GM18907 (cell line): Measurements from ENCODE around the gene RNF44.
"Not testable (repeated sequence)": the region's sequence is repeated elsewhere in the genome, so short reads cannot be mapped to it uniquely, and the experiment has no call there.

Source experiments
- ATAC-seq: cut with Tn5 transposase; IDR thresholded peaks from one replicate; pipeline ENCODE4 v1.9.1; 2021; ENCODE audit warnings: mild to moderate bottlenecking, moderate library complexity; ENCODE audit not compliant: unreplicated experiment

RNF44 gene

GRCh38 chr5:176553260-176554085 is 16.3 kb upstream of the RNF44 start:
- ATAC-seq, result no peak

- no peak for ATAC-seq
These were observed 15.2 kb upstream of the RNF44 start for GRCh38 chr5:176552332-176552869.

DNA sequence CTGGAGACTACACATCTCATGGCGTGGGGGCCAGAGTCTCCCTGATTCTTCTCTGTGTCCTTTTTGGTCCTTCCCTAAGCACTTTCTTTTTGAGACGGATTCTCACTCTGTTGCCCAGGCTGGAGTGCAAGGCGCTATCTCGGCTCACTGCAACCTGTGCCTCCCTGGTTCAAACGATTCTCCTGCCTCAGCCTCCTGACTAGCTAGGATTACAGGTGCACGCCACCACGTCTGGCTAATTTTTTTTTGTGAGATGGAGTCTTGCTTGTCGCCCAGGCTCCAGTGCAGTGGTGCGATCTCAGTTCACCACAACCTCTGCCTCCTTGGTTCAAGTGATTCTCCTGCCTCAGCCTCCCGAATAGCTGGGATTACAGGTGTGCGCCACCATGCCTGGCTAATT is 13.7 kb upstream of the RNF44 start:
- not testable (repeated sequence) for ATAC-seq

GRCh38 chr5:176550275-176550831 is 13.2 kb upstream of the RNF44 start:
- ATAC-seq, result no peak

- ATAC-seq, result no peak
These were observed 12.7 kb upstream of the RNF44 start for GRCh38 chr5:176549871-176550270.

DNA sequence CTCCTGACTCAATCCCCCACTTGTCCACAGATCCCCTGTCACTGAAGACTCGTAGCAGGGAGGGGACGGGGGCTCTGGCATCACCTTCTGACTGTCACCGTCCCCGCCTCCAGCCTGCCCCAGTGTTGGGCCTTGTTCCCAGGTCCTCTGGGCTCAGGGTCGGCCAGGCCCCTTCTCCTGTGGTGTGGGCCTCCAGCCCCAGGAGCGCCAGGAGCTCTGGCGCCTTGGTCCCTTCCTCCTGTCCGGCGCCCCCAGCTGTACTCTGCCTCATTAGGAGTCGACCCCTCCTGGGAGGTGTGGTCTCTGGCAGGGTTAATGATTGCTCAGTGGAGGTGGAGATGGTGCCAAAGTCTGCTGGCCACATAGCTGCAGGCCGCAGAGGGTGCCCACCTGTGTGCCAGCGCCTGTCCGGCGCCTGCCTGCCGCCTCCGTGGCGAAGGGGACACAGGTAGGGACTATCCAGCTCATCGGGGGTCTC is 11.8 kb upstream of the RNF44 start, which contains the start of gene CDHR2:
Gene CDHR2 (plus strand): TSS at position 376 of the 478 bp plus-strand sequence. CDS start 16,011 bp downstream, outside the sequence.
- no peak for ATAC-seq

DNA sequence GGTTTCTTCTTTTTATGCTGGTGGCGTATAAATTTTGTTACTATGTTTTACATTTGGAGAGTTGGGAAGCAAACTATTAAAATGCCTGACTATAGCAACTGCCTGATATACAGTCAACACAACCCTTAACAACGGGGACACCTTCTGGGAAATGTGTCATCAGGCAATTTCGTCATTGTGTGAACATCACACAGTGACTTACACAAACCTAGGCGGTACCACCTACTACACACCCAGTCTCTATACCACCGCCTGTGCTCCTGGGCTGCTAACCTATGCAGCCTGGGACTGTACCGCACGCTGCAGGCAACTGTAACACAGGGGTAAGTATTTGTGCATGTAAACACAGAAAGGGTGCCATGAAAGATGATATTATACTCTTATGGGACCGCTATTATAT is 10.6 kb upstream of the RNF44 start:
- ATAC-seq, result no peak

- no peak for ATAC-seq
These were observed 8.7 kb upstream of the RNF44 start for GRCh38 chr5:176545737-176546509.

DNA sequence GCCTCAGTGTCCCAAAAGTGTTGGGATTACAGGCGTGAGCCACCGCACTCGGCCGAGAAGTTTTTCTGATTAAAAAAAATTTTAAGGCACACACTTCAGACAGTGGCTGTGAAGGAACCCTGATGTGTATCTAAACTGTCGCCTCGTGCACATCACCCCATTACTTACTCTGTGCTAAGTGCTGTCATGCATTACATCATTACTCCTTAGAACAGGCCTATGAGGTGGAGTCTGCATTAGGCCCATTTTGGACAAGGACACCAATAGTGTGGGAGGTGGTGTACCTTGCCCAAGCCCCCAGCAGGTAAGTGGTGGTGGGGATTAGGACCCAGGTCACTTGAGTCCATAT is 8.2 kb upstream of the RNF44 start:
- no peak for ATAC-seq

DNA sequence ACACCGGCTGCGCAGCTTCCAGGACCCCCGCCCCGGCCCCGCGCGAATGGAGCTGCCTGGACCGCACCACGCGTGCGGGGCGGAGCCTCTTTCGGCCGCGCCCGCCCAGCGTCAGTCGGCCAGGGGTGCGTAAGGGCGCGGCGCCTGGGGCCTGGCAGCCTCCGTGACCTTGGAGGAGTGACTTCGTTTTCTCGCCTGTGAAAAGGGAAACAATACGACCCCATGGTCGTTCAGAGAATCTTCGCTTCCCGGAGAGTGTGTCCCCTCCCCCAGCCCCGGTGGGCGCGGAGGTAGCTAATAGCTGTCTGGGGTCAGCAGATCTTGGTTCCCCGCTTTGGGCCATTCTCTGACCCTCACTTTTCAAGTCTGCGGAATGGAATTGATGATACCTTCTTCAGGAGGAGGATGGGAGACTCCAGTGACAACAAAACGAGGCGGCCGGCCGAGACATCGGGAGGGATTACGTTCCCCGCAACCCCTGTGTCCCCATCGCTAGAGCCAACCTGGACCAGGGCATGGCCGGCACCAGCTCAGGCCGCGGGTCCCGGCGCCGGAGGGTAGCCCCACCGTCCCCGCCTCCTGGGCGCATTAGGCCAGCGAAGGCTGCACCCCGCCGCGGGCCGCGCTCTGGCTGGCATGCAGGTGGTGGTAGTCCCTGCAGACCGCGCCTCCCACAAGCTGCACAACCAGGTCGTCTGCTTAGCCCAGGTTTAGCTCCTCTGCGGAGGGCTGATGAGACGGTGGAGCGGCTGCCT is 6.4 kb upstream of the RNF44 start:
- peak; percentile 69 for ATAC-seq

- peak; percentile 44 for ATAC-seq
These were observed 5.6 kb upstream of the RNF44 start for GRCh38 chr5:176542596-176543427.

DNA sequence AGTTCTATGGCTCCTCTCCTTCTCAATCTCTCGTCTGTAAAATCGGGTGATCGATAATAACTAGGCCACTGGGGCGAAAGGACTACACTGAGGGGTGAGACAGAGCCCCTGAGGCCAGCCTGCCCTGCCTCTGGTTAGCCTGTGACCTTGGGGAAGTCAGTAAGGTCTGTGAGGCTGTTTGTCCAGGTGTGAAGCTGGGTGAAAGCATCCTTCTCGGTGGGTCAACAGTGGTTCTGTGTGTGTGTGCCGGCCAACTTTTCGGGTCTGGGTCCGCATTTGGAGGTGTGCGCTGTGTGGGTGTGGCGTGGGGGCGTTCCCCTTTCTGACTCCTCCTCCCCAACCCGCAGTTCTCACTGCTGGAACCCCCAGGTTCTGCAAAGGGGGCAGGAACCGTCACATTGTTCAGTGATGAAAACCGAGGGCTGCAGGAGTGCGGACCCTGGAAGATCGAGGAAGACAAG is 5.0 kb upstream of the RNF44 start:
- ATAC-seq, result no peak

DNA sequence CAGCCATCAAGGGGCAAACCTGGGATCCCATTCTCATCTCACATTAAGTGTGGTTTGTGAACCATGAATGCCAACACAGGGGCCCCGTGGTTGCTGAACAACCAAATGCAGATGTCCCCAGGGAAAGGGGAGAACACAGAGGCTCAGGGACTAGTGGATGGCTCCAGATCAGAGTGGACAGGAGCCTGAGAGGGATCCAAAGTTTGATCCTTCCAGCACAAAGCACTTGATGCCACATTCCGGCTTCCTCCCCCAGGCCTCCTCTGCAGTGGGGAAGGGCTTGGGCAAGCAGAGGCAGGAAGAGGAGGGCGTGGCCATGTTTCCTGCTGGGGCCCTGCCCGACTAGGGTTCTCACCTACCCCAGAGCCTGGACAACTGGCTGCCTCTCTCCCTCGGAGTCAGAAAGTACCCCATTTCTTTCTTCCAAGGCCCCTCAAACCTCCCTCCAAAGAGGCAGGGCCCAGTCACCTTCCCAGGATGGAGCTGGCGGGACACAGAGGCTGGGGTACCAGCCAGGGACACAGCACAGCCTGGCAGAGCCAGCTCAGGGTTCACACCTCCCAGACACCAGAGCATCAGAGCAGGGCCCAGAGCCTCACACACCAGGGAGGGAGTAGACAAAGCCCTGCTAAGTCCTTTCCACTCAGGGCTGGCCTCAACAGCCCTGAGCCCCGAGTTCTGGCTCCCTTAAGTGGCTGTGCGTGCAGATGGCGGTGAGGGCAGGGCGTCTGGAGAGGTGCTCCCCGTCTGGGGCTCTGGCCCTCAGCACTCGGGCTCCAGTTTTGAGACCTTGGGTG is 4.3 kb upstream of the RNF44 start:
- no peak for ATAC-seq

- no peak for ATAC-seq
These were observed 3.7 kb upstream of the RNF44 start for GRCh38 chr5:176540956-176541337.

- no peak for ATAC-seq
These were observed 3.3 kb upstream of the RNF44 start for GRCh38 chr5:176540476-176540899.

DNA sequence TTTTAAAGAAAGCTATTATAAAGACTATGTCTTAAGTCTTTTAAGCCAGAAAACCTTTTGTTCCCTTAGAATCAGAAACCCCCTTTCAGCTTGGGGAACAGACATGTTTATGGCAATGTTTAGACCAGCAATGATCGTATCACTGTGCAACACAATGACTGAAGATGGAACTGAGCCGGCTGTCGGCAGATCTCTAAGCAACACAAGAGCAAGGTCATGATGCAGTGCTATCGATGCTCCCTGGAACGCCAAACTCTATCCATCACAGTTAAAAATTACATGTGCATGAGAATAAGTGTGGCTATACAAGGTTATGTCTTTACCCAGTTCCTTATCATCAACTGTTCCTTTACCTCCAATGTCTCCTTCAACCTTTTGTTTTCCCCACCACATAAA is 1.8 kb upstream of the RNF44 start:
- ATAC-seq, result no peak

GRCh38 chr5:176538230-176538988 is 1.2 kb upstream of the RNF44 start:
- ATAC-seq, result no peak

DNA sequence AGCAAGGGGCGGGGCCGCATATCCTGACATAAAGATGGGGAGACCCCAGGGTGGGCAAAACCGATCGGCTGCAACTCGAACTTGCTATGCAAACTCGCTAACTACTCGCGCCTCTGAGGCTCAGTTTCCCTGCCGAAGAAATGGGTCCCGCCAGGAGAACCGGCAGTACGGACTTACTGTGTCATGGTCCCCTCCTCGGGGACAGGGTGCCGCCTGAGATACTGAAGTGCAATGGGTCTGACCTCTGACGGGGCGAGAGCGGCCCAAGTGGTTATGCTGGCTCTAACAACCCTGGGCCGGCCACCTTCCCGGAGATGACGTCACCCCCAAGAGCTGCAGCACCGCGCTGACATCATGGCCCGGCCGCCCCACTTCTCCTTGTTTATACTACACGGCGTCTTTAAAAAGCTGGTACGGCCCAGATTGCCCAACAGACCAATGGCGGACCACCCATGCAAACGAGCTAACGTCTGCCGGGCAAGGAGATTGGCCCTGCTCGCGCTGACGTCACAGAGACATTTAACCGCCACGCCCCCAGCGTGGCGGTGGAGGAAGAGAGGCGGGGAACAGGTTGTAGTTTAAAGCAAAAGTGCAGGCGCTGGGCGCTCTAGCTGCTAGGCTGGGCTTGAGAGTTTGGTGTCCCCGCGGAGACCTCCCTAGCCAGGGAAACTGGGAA is 490 bp upstream of the RNF44 start:
- ATAC-seq, result peak; percentile 71
